GM12875 (cell line): Measurements from ENCODE around the gene VPS33B.
A peak's percentile ranks its signal among the peaks of the same experiment; 100 is the strongest.

Source experiments
- H3K4me3 ChIP-seq: one replicate; pipeline ENCODE4 v1.5.1; 2011; ENCODE audit warnings: low read depth, low read length, control low read depth
- CTCF ChIP-seq: IDR thresholded peaks from 2 replicates; pipeline ENCODE4 v1.5.1; 2011; ENCODE audit warnings: low read depth, mild to moderate bottlenecking, control low read depth, inconsistent platforms, low read length, moderate library complexity, borderline replicate concordance; ENCODE audit not compliant: insufficient read depth

Gene VPS33B

GRCh38 chr15:90990446-90990845 lies 31.9 kb downstream of the VPS33B start:
- no peak overlapping the region for H3K4me3 ChIP-seq
- no peak for TF ChIP-seq CTCF

GRCh38 chr15:90989040-90989768 lies 33.2 kb downstream of the VPS33B start:
- H3K4me3 ChIP-seq: peak overlapping the region; percentile 19
- no peak for TF ChIP-seq CTCF

GRCh38 chr15:90988296-90988695 lies 34.1 kb downstream of the VPS33B start:
- no peak for TF ChIP-seq CTCF
- no peak overlapping the region for H3K4me3 ChIP-seq

GRCh38 chr15:90987561-90988141 lies 34.7 kb downstream of the VPS33B start:
- TF ChIP-seq CTCF: no peak
- peak overlapping the region; percentile 24 for H3K4me3 ChIP-seq

GRCh38 chr15:90986790-90987507 lies 35.4 kb downstream of the VPS33B start:
- H3K4me3 ChIP-seq: peak overlapping the region; percentile 10
- no peak for TF ChIP-seq CTCF

GRCh38 chr15:90982135-90982534 lies 40.3 kb downstream of the VPS33B start:
- H3K4me3 ChIP-seq: no peak overlapping the region
- TF ChIP-seq CTCF: no peak

GRCh38 chr15:90981681-90982080 lies 40.7 kb downstream of the VPS33B start:
- H3K4me3 ChIP-seq: no peak overlapping the region
- TF ChIP-seq CTCF: no peak
